HG02885 (cell line): ENCODE results near the gene NANOG.
"Not testable (repeated sequence)": the region's sequence is repeated elsewhere in the genome, so short reads cannot be mapped to it uniquely, and the experiment has no call there.

Experiments used
- ATAC-seq: cut with Tn5 transposase; IDR thresholded peaks from one replicate; pipeline ENCODE4 v1.9.1; 2021; ENCODE audit warnings: mild to moderate bottlenecking; ENCODE audit not compliant: unreplicated experiment, poor library complexity

NANOG gene

GRCh38 chr12:7798750-7799308 is 9.6 kb downstream of the NANOG start:
- ATAC-seq = not testable (repeated sequence)

GRCh38 chr12:7801460-7801859 is 12.3 kb downstream of the NANOG start:
- ATAC-seq = no peak

GRCh38 chr12:7806319-7806718 is 17.1 kb downstream of the NANOG start:
- ATAC-seq = not testable (repeated sequence)

DNA sequence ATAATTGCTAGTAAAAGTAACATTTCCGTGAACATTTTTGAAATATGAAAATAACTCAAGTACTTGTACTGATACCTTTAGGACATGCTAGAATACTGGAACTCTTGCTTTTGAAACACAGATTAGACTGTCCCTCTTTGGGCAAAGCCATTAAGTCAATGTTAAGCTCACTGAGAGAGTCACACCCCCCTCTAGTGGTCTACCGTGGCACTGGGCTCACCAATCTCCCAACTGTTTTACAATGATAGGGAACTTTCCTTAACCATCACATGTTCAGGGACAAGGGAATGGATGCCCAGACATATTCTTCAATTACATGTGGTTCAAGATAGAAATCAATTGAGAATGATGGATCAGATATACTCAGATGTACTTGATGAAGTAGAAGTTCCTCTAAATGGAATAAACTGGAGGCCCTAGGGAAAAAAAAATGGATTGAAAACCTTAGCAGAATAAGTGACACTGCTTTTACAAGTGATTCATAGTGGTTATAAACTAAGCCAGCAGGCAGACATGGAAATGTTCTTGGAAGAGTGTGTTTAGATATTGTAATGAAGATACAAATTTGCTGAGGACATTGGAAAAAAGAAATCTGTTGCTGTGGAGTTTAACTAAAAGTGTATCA is 17.8 kb downstream of the NANOG start:
- no peak for ATAC-seq

DNA sequence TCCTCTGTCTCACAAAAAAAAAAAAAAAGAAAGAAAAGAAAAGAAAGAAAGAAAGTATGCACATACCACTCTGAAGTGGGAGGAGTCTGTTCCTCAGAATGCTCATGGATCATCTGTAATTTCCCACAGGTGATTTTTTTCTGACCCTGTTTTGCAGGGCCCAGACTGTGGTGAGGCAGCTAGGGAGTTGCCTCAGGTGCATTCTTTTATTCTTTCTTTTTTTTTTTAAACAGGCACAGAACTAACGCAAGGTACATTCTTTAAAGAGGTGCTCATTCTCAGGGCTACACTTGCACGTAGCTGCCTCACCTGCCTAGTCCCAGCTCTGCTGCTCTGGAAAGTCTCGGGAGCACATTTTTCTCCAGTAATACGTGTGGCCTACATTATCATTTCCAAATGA is 36.6 kb downstream of the NANOG start:
- ATAC-seq = not testable (repeated sequence)

DNA sequence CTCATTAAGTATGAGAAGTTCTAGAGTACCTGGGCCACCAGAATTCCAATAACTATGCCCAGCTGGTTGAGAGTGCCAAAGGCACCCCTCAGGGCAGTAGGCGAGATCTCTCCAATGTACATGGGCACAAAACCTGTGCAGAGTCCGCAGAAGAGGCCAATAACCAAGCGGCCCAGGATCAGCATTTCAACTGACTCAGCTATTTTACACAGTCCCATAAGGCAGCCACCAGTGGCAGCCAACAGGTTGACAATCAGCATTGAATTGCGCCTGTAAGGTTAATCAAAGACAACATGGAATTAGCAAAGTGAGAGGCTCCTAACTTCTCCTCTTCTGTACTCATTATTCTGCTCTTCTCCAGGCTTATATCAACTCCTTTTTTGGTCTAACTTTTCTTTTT is 40.5 kb downstream of the NANOG start:
- not testable (repeated sequence) for ATAC-seq

DNA sequence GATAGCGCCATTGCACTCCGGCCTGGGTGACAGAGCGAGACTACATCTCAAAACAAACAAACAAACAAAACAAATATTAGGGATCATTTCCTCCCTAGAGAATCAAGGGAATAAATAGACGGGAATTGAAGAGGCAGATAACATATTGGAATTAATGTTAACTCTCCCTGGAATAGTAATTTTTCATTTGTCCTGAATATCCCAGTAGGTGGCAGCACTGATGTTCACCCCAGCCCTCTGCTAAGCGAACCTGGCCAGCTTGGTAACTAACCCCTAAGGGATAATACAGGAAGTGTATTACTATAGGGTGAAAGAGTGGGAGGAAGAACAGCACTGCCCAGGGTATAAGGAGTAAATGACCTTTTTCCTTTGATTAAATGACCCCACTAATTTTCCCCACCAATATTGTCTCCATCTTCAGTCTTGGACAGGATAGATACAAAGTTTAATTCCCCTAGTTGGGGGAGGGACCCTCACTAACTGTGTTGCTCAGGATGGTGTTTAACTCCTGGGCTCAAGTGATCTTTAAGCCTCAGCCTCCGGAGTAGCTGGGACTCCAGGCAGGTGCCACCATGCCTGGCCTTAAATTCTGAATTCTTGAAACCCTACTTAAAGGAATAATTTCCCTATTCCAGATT is 43.0 kb downstream of the NANOG start:
- ATAC-seq = peak; percentile 62

DNA sequence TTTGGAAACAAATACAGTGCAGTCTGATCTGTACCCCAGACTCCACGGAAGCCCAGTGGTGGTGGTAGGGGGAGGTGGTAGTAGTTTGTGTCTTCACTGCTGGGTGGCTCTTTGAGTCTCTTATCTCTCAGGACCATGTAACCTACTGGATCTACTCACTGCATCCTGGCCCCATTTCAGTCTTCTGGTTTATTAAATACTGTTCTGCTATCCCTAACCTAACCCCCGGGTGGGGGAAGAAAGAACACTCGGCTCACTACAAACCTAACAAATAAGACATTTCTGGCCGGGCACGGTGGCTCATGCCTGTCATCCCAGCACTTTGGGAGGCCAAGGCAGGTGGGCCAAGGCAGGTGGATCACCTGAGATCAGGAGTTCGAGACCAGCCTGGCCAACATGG is 44.0 kb downstream of the NANOG start:
- not testable (repeated sequence) for ATAC-seq

GRCh38 chr12:7833831-7834230 is 44.6 kb downstream of the NANOG start:
- ATAC-seq = no peak

DNA sequence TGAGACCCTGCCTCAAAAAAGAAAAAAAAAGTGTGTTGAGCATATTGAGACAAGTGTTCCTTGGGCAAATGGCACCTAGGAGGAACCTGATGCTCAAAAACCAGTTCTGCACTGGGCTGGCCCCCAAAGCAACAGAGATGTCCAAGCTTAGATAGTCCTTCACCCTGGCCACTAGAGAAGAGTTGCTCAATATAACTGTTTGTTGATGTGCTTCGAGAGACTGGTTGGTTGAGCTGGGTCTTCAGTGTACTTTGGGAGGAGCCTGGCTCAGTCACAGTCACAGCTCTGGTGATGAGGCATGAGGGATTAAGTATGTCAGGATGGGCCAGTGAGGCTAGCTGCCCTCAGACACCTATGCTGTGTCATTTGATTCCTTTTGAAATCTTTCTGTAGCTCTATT is 45.5 kb downstream of the NANOG start:
- no peak for ATAC-seq

GRCh38 chr12:7835116-7835515 is 45.9 kb downstream of the NANOG start:
- ATAC-seq = no peak

- no peak for ATAC-seq
These were observed 46.6 kb downstream of the NANOG start for GRCh38 chr12:7835766-7836165.

DNA sequence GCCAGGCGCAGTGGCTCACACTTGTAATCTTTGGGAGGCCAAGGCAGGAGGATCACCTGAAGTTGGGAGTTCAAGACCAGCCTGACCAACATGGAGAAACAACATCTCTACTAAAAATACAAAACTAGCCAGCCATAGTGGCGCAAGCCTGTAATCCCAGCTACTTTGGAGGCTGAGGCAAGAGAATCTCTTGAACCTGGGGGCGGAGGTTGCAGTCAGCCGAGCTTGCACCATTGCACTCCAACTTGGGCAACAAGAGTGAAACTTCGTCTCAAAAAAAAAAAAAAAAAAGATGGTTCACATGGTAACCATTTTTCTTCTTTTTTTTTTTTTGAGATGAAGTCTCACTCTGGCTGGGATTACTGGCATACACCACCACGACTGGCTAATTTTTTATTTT is 48.2 kb downstream of the NANOG start:
- ATAC-seq = no peak

- ATAC-seq = not testable (repeated sequence)
These were observed 50.0 kb downstream of the NANOG start for GRCh38 chr12:7839226-7839625.

DNA sequence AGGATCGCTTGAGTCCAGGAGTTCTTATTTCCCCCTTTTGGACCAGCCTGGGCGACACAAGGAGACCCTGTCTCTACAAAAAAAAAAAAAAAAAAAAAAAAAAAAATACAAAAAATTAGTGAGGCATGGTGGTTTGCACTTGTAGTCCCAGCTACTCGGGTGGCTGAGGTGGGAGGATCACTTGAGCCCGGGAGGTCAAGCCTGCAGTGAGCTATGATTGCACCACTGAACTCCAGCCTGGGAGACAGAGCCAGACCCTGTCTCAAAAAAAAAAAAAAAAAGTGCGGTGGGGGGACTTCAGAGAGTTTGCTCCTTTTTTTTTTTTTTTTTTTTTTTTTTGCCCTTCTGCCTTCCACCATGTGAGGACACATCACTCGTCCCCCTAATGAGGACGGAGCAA is 50.6 kb downstream of the NANOG start:
- ATAC-seq = not testable (repeated sequence)

DNA sequence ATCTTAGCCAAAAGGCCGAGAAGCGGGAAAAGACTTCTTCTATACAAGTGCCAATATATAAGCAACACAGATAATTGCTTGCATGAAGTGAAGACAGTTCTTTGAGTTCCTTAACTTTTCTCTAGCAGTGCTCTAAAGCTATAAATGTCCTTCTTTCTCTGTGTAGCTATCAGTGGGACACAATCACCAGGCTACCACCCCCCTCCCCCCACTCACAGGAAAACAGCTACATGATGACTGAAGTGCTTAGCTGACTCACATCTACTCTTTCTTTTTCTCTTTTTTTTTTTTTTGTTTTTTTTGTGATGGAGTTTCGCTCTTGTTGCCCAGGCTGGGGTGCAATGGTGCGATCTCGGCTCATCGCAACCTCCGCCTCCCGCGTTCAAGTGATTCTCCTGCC is 53.2 kb downstream of the NANOG start:
- ATAC-seq = not testable (repeated sequence)

GRCh38 chr12:7843149-7843548 is 53.9 kb downstream of the NANOG start:
- not testable (repeated sequence) for ATAC-seq

- ATAC-seq = not testable (repeated sequence)
These were observed 54.4 kb downstream of the NANOG start for GRCh38 chr12:7843583-7843982.

GRCh38 chr12:7844116-7844515 is 54.9 kb downstream of the NANOG start:
- ATAC-seq = no peak

DNA sequence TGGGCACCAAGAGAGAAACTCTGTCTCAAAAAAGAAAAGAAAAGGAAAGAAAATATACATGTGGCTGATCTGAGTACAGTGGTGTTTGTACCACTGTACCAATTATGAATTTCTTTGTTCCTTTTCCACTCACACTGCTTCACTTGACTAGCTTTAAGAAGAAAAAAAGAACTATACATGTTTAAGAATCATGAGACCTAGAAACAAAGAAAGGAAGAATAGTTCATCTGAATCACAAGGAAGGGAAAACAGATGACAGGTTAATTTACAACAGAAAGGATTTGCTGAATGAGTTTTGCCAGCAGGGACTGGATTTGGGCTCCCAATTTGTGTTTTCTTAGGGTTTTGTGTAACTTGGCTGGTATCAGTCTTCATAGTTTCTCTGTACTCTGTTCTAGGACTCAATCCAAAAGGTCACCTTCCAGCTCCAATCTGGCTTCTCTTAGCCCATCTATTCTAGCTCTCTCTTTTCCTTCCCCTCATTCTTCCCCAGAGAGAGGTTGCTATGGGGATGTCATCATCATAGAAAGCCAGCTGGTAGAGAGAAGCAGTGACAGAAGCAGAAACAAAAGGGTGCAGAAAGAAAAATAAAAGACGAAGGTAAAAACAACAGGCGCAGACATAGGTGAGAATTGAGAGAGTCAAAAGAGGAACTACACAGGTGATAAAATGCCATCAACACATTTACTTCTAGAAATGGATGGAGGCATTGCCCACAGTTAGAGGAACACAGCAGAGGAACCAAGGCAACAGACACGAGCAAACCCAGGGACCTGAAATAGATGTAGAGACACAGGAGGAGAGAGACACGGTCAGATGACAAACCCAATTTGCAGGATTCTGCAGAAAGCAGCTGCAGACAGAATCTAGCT is 58.3 kb downstream of the NANOG start:
- peak; percentile 40 for ATAC-seq

DNA sequence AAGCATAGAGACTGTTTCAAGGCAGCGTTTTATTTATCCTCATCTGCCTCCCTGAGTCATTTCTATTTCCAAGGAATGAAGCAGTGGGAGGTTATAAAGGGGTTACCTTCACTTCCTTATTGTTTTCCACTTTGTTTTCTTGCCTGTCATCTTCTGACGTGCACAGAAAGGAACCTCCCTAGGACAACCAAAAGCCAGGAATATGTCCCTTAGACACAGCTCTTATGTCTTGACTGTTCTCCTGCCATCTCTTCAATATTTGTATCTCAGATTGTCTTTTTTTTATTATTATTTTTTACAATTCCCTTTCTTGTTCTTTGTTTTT is 58.9 kb downstream of the NANOG start:
- not testable (repeated sequence) for ATAC-seq
